Muscle layer of duodenum (tissue), 2 donors: ENCODE results near the gene SCN5A.

ENCODE experiments used
- H3K27ac ChIP-seq: one replicate; pipeline ENCODE4 v1.7.0; 2013; ENCODE audit warnings: mild to moderate bottlenecking, low read length
- H3K27me3 ChIP-seq: one replicate; pipeline ENCODE4 v1.7.0; 2013; ENCODE audit warnings: low read depth, mild to moderate bottlenecking, control low read depth, low read length
- H3K36me3 ChIP-seq, 2 donors: one replicate each; pipeline ENCODE4 v1.7.0; 2013; ENCODE audit warnings: low read length in 2 of 2, control low read depth in 1 of 2, mild to moderate bottlenecking in 1 of 2; ENCODE audit not compliant: insufficient read depth in 2 of 2, control insufficient read depth in 1 of 2
- H3K4me1 ChIP-seq, 2 donors: one replicate each; pipeline ENCODE4 v1.7.0; 2013; ENCODE audit warnings: low read length in 2 of 2, mild to moderate bottlenecking in 2 of 2, control low read depth in 1 of 2, moderate library complexity in 1 of 2; ENCODE audit not compliant: insufficient read depth in 2 of 2, control insufficient read depth in 1 of 2
- H3K4me3 ChIP-seq, 2 donors: one replicate each; pipeline ENCODE4 v1.7.0; 2013; ENCODE audit warnings: low read length in 2 of 2, low read depth in 1 of 2, mild to moderate bottlenecking in 1 of 2
- H3K9me3 ChIP-seq, 2 donors: one replicate each; pipeline ENCODE4 v1.7.0; 2013; ENCODE audit warnings: low read length in 2 of 2, control low read depth in 1 of 2, mild to moderate bottlenecking in 1 of 2; ENCODE audit not compliant: control insufficient read depth in 1 of 2
- donor health status: healthy.

Gene SCN5A

GRCh38 chr3:38597502-38598060 lies 51.9 kb downstream of the SCN5A start:
- Histone ChIP-seq H3K4me1 (no peaks in the 10 kb centered on the region), H3K36me3 (no peaks in the 10 kb centered on the region), H3K27me3 (no peaks in the 10 kb centered on the region), H3K27ac (no peak overlapping the region), H3K4me3 (no peak overlapping the region), H3K9me3 (no peaks in the 10 kb centered on the region)

- H3K36me3 ChIP-seq = no peaks in the 10 kb centered on the region
- H3K4me3 ChIP-seq = no peak overlapping the region
- no peaks in the 10 kb centered on the region for H3K27me3 ChIP-seq
- no peaks in the 10 kb centered on the region for H3K9me3 ChIP-seq
- no peaks in the 10 kb centered on the region for H3K4me1 ChIP-seq
- H3K27ac ChIP-seq = no peak overlapping the region
Measured at GRCh38 chr3:38595393-38595792, 54.1 kb downstream of the SCN5A start.

- H3K36me3 ChIP-seq = no peaks in the 10 kb centered on the region
- H3K27ac ChIP-seq = no peak overlapping the region
- no peaks in the 10 kb centered on the region for H3K9me3 ChIP-seq
- H3K4me3 ChIP-seq = no peak overlapping the region
- H3K4me1 ChIP-seq = no peaks in the 10 kb centered on the region
- H3K27me3 ChIP-seq = no peaks in the 10 kb centered on the region
Measured at GRCh38 chr3:38590521-38590920, 59.0 kb downstream of the SCN5A start.

- Histone ChIP-seq H3K27me3 (no peaks in the 10 kb centered on the region), H3K9me3 (no peaks in the 10 kb centered on the region), H3K4me1 (no peaks in the 10 kb centered on the region), H3K4me3 (no peak overlapping the region), H3K27ac (no peak overlapping the region), H3K36me3 (no peaks in the 10 kb centered on the region)
Measured at GRCh38 chr3:38588995-38589937, 60.2 kb downstream of the SCN5A start.

- H3K27me3 ChIP-seq = no peaks in the 10 kb centered on the region
- H3K4me3 ChIP-seq = no peak overlapping the region
- H3K4me1 ChIP-seq = no peaks in the 10 kb centered on the region
- H3K27ac ChIP-seq = no peak overlapping the region
- H3K36me3 ChIP-seq = no peaks in the 10 kb centered on the region
- no peaks in the 10 kb centered on the region for H3K9me3 ChIP-seq
Measured at GRCh38 chr3:38588371-38588971, 61.0 kb downstream of the SCN5A start.

GRCh38 chr3:38587548-38588131 lies 61.8 kb downstream of the SCN5A start:
- Histone ChIP-seq H3K27ac (no peak overlapping the region), H3K4me1 (no peaks in the 10 kb centered on the region), H3K27me3 (no peaks in the 10 kb centered on the region), H3K4me3 (no peak overlapping the region), H3K36me3 (no peaks in the 10 kb centered on the region), H3K9me3 (no peaks in the 10 kb centered on the region)

GRCh38 chr3:38586546-38587520 lies 62.7 kb downstream of the SCN5A start:
- H3K27me3 ChIP-seq = no peaks in the 10 kb centered on the region
- no peaks in the 10 kb centered on the region for H3K4me1 ChIP-seq
- no peak overlapping the region for H3K4me3 ChIP-seq
- no peaks in the 10 kb centered on the region for H3K9me3 ChIP-seq
- no peak overlapping the region for H3K27ac ChIP-seq
- H3K36me3 ChIP-seq = no peaks in the 10 kb centered on the region

GRCh38 chr3:38585791-38586420 lies 63.6 kb downstream of the SCN5A start:
- Histone ChIP-seq H3K4me3 (no peak overlapping the region), H3K36me3 (no peaks in the 10 kb centered on the region), H3K9me3 (no peaks in the 10 kb centered on the region), H3K27ac (no peak overlapping the region), H3K4me1 (no peaks in the 10 kb centered on the region), H3K27me3 (no peaks in the 10 kb centered on the region)

GRCh38 chr3:38583688-38584087 lies 65.8 kb downstream of the SCN5A start:
- Histone ChIP-seq H3K36me3 (no peaks in the 10 kb centered on the region), H3K27me3 (no peaks in the 10 kb centered on the region), H3K4me1 (no peaks in the 10 kb centered on the region), H3K27ac (no peak overlapping the region), H3K9me3 (no peaks in the 10 kb centered on the region), H3K4me3 (no peak overlapping the region)

GRCh38 chr3:38582941-38583645 lies 66.4 kb downstream of the SCN5A start:
- no peak overlapping the region for H3K4me3 ChIP-seq
- H3K27ac ChIP-seq = no peak overlapping the region
- no peaks in the 10 kb centered on the region for H3K9me3 ChIP-seq
- no peaks in the 10 kb centered on the region for H3K27me3 ChIP-seq
- H3K4me1 ChIP-seq = no peaks in the 10 kb centered on the region
- H3K36me3 ChIP-seq = no peaks in the 10 kb centered on the region
